ENCODE measurements around the gene POLR3A.

POLR3A gene

GRCh38 chr10:77944519-77944918 is 84.8 kb downstream of the POLR3A start:
- H2BK5ac ChIP-seq (ENCODE audit: low read length): no peak overlapping the region
- no peak overlapping the region for H4K8ac ChIP-seq (ENCODE audit: low read depth, low read length)
- H3K27me3 ChIP-seq (ENCODE audit: insufficient read depth, low read length, poor library complexity): no peaks in the 10 kb centered on the region
- H3K4me3 ChIP-seq (ENCODE audit: low read length): no peak overlapping the region
- no CpG with 5 or more reads among the region's 4 CpGs for WGBS (ENCODE audit: extremely low coverage, insufficient coverage, low lambda C conversion rate)
- no peaks in the 10 kb centered on the region for H3K36me3 ChIP-seq (ENCODE audit: control insufficient read depth, insufficient read depth, low read length)
- no peak overlapping the region for H3K9ac ChIP-seq (ENCODE audit: low read length)
- H3K4me1 ChIP-seq (ENCODE audit: control insufficient read depth, low read depth, low read length): peaks cover 13% of the 10 kb centered on the region
- H3K79me1 ChIP-seq (ENCODE audit: low read length): no peaks in the 10 kb centered on the region
- no peak overlapping the region for H3K27ac ChIP-seq (ENCODE audit: low read depth, low read length)
- H4K5ac ChIP-seq (ENCODE audit: low read length): peak overlapping the region; percentile 17
- no peak overlapping the region for H3K23ac ChIP-seq (ENCODE audit: low read length)
- H3K79me2 ChIP-seq (ENCODE audit: control insufficient read depth, insufficient read depth, low read length): no peaks in the 10 kb centered on the region
- peak overlapping the region; percentile 56 for H3K4ac ChIP-seq (ENCODE audit: low read depth, low read length)
- H2AK5ac ChIP-seq (ENCODE audit: low read length): no peak overlapping the region
- no peak overlapping the region for H3K4me2 ChIP-seq (ENCODE audit: low read length)
- peak overlapping the region; percentile 7 for H2BK15ac ChIP-seq (replicated peaks; ENCODE audit: low read depth)
- no peak for DNase-seq
- H3K56ac ChIP-seq (ENCODE audit: low read length): peak overlapping the region; percentile 37
- peak overlapping the region; percentile 39 for H3K18ac ChIP-seq (ENCODE audit: low read length)
- H2BK120ac ChIP-seq (ENCODE audit: low read depth, low read length): peak overlapping the region; percentile 83

GRCh38 chr10:77943121-77943901 is 86.0 kb downstream of the POLR3A start:
- peak overlapping the region; percentile 24 for H2BK5ac ChIP-seq (ENCODE audit: low read length)
- no peak overlapping the region for H2AK5ac ChIP-seq (ENCODE audit: low read length)
- peak; percentile 98 for DNase-seq

GRCh38 chr10:77941790-77942189 is 87.5 kb downstream of the POLR3A start:
- H3K27ac ChIP-seq (ENCODE audit: low read depth, low read length): no peak overlapping the region
- peak overlapping the region; percentile 73 for H2BK120ac ChIP-seq (ENCODE audit: low read depth, low read length)
- H3K18ac ChIP-seq (ENCODE audit: low read length): peak overlapping the region; percentile 94
- H4K8ac ChIP-seq (ENCODE audit: low read depth, low read length): no peak overlapping the region
- H3K23ac ChIP-seq (ENCODE audit: low read length): no peak overlapping the region
- H3K56ac ChIP-seq (ENCODE audit: low read length): peak overlapping the region; percentile 51
- H3K4me1 ChIP-seq (ENCODE audit: control insufficient read depth, low read depth, low read length): peaks cover 14% of the 10 kb centered on the region
- no peak overlapping the region for H3K9ac ChIP-seq (ENCODE audit: low read length)
- no peak overlapping the region for H4K5ac ChIP-seq (ENCODE audit: low read length)
- WGBS (ENCODE audit: extremely low coverage, insufficient coverage, low lambda C conversion rate): no CpG with 5 or more reads among the region's 6 CpGs
- peak overlapping the region; percentile 57 for H2BK15ac ChIP-seq (replicated peaks; ENCODE audit: low read depth)
- H3K4me3 ChIP-seq (ENCODE audit: low read length): no peak overlapping the region
- no peaks in the 10 kb centered on the region for H3K79me1 ChIP-seq (ENCODE audit: low read length)
- H3K36me3 ChIP-seq (ENCODE audit: control insufficient read depth, insufficient read depth, low read length): no peaks in the 10 kb centered on the region
- H3K4me2 ChIP-seq (ENCODE audit: low read length): no peak overlapping the region
- peak; percentile 50 for DNase-seq
- H2BK5ac ChIP-seq (ENCODE audit: low read length): no peak overlapping the region
- no peaks in the 10 kb centered on the region for H3K79me2 ChIP-seq (ENCODE audit: control insufficient read depth, insufficient read depth, low read length)
- H3K27me3 ChIP-seq (ENCODE audit: insufficient read depth, low read length, poor library complexity): no peaks in the 10 kb centered on the region
- no peak overlapping the region for H2AK5ac ChIP-seq (ENCODE audit: low read length)
- H3K4ac ChIP-seq (ENCODE audit: low read depth, low read length): peak overlapping the region; percentile 82

More at GRCh38 chr10:77943121-77943901, 86.0 kb downstream of the POLR3A start:
- peaks cover 8% of the 10 kb centered on the region for H3K4me1 ChIP-seq (ENCODE audit: control insufficient read depth, low read depth, low read length)
- H3K4me2 ChIP-seq (ENCODE audit: low read length): no peak overlapping the region
- H3K36me3 ChIP-seq (ENCODE audit: control insufficient read depth, insufficient read depth, low read length): no peaks in the 10 kb centered on the region
- no peak overlapping the region for H2BK15ac ChIP-seq (replicated peaks; ENCODE audit: low read depth)
- no peak overlapping the region for H3K23ac ChIP-seq (ENCODE audit: low read length)
- H2BK120ac ChIP-seq (ENCODE audit: low read depth, low read length): no peak overlapping the region
- H3K4me3 ChIP-seq (ENCODE audit: low read length): no peak overlapping the region
- peak overlapping the region; percentile 7 for H3K9ac ChIP-seq (ENCODE audit: low read length)
- no peak overlapping the region for H4K8ac ChIP-seq (ENCODE audit: low read depth, low read length)
- H3K27me3 ChIP-seq (ENCODE audit: insufficient read depth, low read length, poor library complexity): no peaks in the 10 kb centered on the region
- no peaks in the 10 kb centered on the region for H3K79me1 ChIP-seq (ENCODE audit: low read length)
- H3K18ac ChIP-seq (ENCODE audit: low read length): peak overlapping the region; percentile 82
- no peak overlapping the region for H4K5ac ChIP-seq (ENCODE audit: low read length)
- peak overlapping the region; percentile 59 for H3K56ac ChIP-seq (ENCODE audit: low read length)
- H3K4ac ChIP-seq (ENCODE audit: low read depth, low read length): peak overlapping the region; percentile 65
- WGBS (ENCODE audit: extremely low coverage, insufficient coverage, low lambda C conversion rate): no CpG with 5 or more reads among the region's 8 CpGs
- peak overlapping the region; percentile 80 for H3K27ac ChIP-seq (ENCODE audit: low read depth, low read length)
- no peaks in the 10 kb centered on the region for H3K79me2 ChIP-seq (ENCODE audit: control insufficient read depth, insufficient read depth, low read length)

GRCh38 chr10:77940627-77941026 is 88.7 kb downstream of the POLR3A start:
- Histone ChIP-seq H3K9ac (ENCODE audit: low read length) (peak overlapping the region; percentile 17), H3K79me2 (ENCODE audit: control insufficient read depth, insufficient read depth, low read length) (no peaks in the 10 kb centered on the region), H2BK15ac (replicated peaks; ENCODE audit: low read depth) (peak overlapping the region; percentile 94), H3K4me1 (ENCODE audit: control insufficient read depth, low read depth, low read length) (peaks cover 14% of the 10 kb centered on the region), H3K4me2 (ENCODE audit: low read length) (no peak overlapping the region), H4K8ac (ENCODE audit: low read depth, low read length) (no peak overlapping the region), H2BK120ac (ENCODE audit: low read depth, low read length) (peak overlapping the region; percentile 78), H3K23ac (ENCODE audit: low read length) (no peak overlapping the region), H3K36me3 (ENCODE audit: control insufficient read depth, insufficient read depth, low read length) (no peaks in the 10 kb centered on the region), H2BK5ac (ENCODE audit: low read length) (peak overlapping the region; percentile 47), H2AK5ac (ENCODE audit: low read length) (peak overlapping the region; percentile 29), H3K4me3 (ENCODE audit: low read length) (no peak overlapping the region), H3K18ac (ENCODE audit: low read length) (peak overlapping the region; percentile 75), H3K4ac (ENCODE audit: low read depth, low read length) (peak overlapping the region; percentile 46), H3K27ac (ENCODE audit: low read depth, low read length) (no peak overlapping the region), H3K56ac (ENCODE audit: low read length) (peak overlapping the region; percentile 69), H3K79me1 (ENCODE audit: low read length) (no peaks in the 10 kb centered on the region), H3K27me3 (ENCODE audit: insufficient read depth, low read length, poor library complexity) (no peaks in the 10 kb centered on the region), H4K5ac (ENCODE audit: low read length) (peak overlapping the region; percentile 33)
- DNase-seq: no peak
- no CpG with 5 or more reads among the region's 3 CpGs for WGBS (ENCODE audit: extremely low coverage, insufficient coverage, low lambda C conversion rate)

GRCh38 chr10:77940225-77940624 is 89.1 kb downstream of the POLR3A start:
- H3K23ac ChIP-seq (ENCODE audit: low read length): no peak overlapping the region
- H3K4ac ChIP-seq (ENCODE audit: low read depth, low read length): no peak overlapping the region
- H3K36me3 ChIP-seq (ENCODE audit: control insufficient read depth, insufficient read depth, low read length): no peaks in the 10 kb centered on the region
- H3K4me2 ChIP-seq (ENCODE audit: low read length): no peak overlapping the region
- H4K8ac ChIP-seq (ENCODE audit: low read depth, low read length): no peak overlapping the region
- H2BK120ac ChIP-seq (ENCODE audit: low read depth, low read length): peak overlapping the region; percentile 78
- peak overlapping the region; percentile 69 for H3K56ac ChIP-seq (ENCODE audit: low read length)
- peak overlapping the region; percentile 75 for H3K18ac ChIP-seq (ENCODE audit: low read length)
- H3K27me3 ChIP-seq (ENCODE audit: insufficient read depth, low read length, poor library complexity): no peaks in the 10 kb centered on the region
- peaks cover 14% of the 10 kb centered on the region for H3K4me1 ChIP-seq (ENCODE audit: control insufficient read depth, low read depth, low read length)
- no peak overlapping the region for H4K5ac ChIP-seq (ENCODE audit: low read length)
- no peak overlapping the region for H3K9ac ChIP-seq (ENCODE audit: low read length)
- H2AK5ac ChIP-seq (ENCODE audit: low read length): no peak overlapping the region
- no peak overlapping the region for H2BK15ac ChIP-seq (replicated peaks; ENCODE audit: low read depth)
- no CpG with 5 or more reads among the region's 2 CpGs for WGBS (ENCODE audit: extremely low coverage, insufficient coverage, low lambda C conversion rate)
- no peaks in the 10 kb centered on the region for H3K79me2 ChIP-seq (ENCODE audit: control insufficient read depth, insufficient read depth, low read length)
- no peak overlapping the region for H3K27ac ChIP-seq (ENCODE audit: low read depth, low read length)
- no peak for DNase-seq
- H3K79me1 ChIP-seq (ENCODE audit: low read length): no peaks in the 10 kb centered on the region
- H3K4me3 ChIP-seq (ENCODE audit: low read length): no peak overlapping the region
- no peak overlapping the region for H2BK5ac ChIP-seq (ENCODE audit: low read length)
